Transverse colon (tissue), 4 donors: Measurements from ENCODE around the gene KRTAP10-1. TPM values are rescaled to one million over a fixed set of nuclear protein-coding genes. Genes with fewer than 3 reads are reported as not detected.
A peak's percentile ranks its signal among the peaks of the same experiment; 100 is the strongest.

ENCODE experiments used
- DNase-seq: peaks from one replicate; pipeline ENCODE4 v3.0.0-alpha.2; 2019
- H3K27ac ChIP-seq, 4 donors: fragments of 200-600 bp; sonication (generic); 2 replicates each; pipeline ENCODE4 v1.5.1; 2016 to 2018; ENCODE audit warnings: inconsistent platforms in 4 of 4
- H3K27me3 ChIP-seq: fragments of 200-600 bp; sonication (generic); 2 replicates; pipeline ENCODE4 v1.5.1; 2017; ENCODE audit warnings: inconsistent platforms
- H3K36me3 ChIP-seq, 4 donors: fragments of 200-600 bp; sonication (generic); 2 replicates each; pipeline ENCODE4 v1.5.1; 2017 to 2019; ENCODE audit warnings: inconsistent platforms in 4 of 4
- H3K4me1 ChIP-seq, 4 donors: fragments of 200-600 bp; sonication (generic); 2 replicates each; pipeline ENCODE4 v1.5.1; 2017 to 2020; ENCODE audit warnings: inconsistent platforms in 4 of 4
- H3K4me3 ChIP-seq, 4 donors: fragments of 200-600 bp; sonication (generic); 1 replicate in 1 of 4; 2 replicates in 3 of 4; pipeline versions ENCODE4 v1.5.1 to v1.6.1; 2017 to 2019; ENCODE audit warnings: inconsistent platforms in 4 of 4
- H3K9me3 ChIP-seq, 2 donors: fragments of 200-600 bp; sonication (generic); 2 replicates each; pipeline ENCODE4 v1.5.1; 2017 to 2019; ENCODE audit warnings: inconsistent platforms in 2 of 2
- EP300 ChIP-seq: sonication (generic); formaldehyde crosslinking; IDR thresholded peaks from one replicate; pipeline ENCODE4 v1.6.1; 2017; ENCODE audit warnings: antibody characterized with exemption, low read depth
- POLR2A ChIP-seq: fragments of 450-650 bp; IDR thresholded peaks from one replicate; pipeline ENCODE4 v1.6.1; 2016; ENCODE audit warnings: antibody characterized with exemption, mild to moderate bottlenecking, moderate library complexity
- POLR2AphosphoS5 ChIP-seq, 3 donors: sonication (generic); formaldehyde crosslinking; IDR thresholded peaks; one replicate each; pipeline ENCODE4 v1.6.1; 2016; ENCODE audit warnings: antibody characterized with exemption in 3 of 3
- WGBS, 2 donors: methylation state at CpG; one replicate each; pipeline ENCODE4 v1.1.5; 2018; ENCODE audit warnings: low coverage in 1 of 2; 5-methylcytosine and 5-hydroxymethylcytosine counted together
- in situ Hi-C, 4 donors: fragments of 200-750 bp; cut with MboI; loops; one replicate each; pipeline versions ENCODE4 v1.15.0 to v1.15.1; 2017; ENCODE audit warnings: low sequenced_read_pairs in 3 of 4, low pct_ligation_motif_present in 1 of 4, low pct_unique_long_range_greater_than_20kb in 1 of 4
- intact Hi-C: fragments of 100-400 bp; cut with DNase I; formaldehyde crosslinking; loops from one replicate; pipeline ENCODE4 v1.15.1; 2023; ENCODE audit warnings: low total_unique reads
- total RNA-seq, 4 donors: library from RNA; depleted of rRNA; stranded (reverse); fragments of >200 nt; gene quantifications; one replicate each; pipeline ENCODE4 v1.1.0, GENCODE V29; 2016
- TF ChIP-seq, protein P1 (sequence below), 5 experiments: fragments of 200-600 bp in 3 of 5; fragments of 450-650 bp in 2 of 5; sonication (generic) in 3 of 5; IDR thresholded peaks; 1 replicate in 2 of 5; 2 replicates in 3 of 5; pipeline ENCODE4 v1.5.1; 2016 to 2017; ENCODE audit warnings: antibody characterized with exemption in 5 of 5, inconsistent platforms in 3 of 5, mild to moderate bottlenecking in 2 of 5, moderate library complexity in 1 of 5

The KRTAP10-1 gene
- total RNA-seq, 4 donors from 2014 or later: not detected

DNA sequence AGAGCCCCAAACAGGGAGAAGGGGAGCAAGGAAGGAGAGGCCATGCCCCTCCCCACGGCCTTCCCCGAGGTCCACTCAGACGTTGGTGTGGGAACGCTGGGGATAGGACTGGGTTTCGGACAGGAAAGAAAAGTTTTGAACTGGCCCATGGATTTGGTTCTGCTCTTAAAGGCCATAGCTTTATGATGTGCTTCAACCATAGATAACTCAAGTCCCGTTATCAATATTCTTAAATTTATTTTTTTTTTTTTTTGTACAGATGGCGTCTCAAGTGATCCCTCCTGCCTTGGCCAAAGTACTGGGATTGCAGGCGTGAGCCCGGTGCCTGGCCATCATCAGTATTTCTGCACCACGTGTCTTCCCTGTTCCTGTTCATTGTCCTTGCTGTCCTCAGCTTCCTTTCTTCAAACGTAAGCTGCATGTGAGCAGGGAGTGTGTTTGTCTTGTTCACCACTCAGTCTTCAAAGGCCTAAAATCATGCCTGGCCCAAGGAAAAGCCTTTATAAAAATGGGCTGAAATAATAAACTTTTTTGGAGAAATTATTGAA, 820 bp upstream of the KRTAP10-1 start:
- no peaks in the 10 kb centered on the region for H3K36me3 ChIP-seq
- 77 to 78% methylated on average over 7 to 11 of the region's 11 CpGs for WGBS, 2 donors
- H3K27me3 ChIP-seq: peaks cover 6% of the 10 kb centered on the region
- in situ Hi-C loops (no loop called here), intact Hi-C loops (no loop called here)
- DNase-seq: no peak
- no peak overlapping the region for H3K27ac ChIP-seq
- peaks cover 0 to 4% of the 10 kb centered on the region in 2 donors for H3K9me3 ChIP-seq
- TF ChIP-seq, protein P1, sequence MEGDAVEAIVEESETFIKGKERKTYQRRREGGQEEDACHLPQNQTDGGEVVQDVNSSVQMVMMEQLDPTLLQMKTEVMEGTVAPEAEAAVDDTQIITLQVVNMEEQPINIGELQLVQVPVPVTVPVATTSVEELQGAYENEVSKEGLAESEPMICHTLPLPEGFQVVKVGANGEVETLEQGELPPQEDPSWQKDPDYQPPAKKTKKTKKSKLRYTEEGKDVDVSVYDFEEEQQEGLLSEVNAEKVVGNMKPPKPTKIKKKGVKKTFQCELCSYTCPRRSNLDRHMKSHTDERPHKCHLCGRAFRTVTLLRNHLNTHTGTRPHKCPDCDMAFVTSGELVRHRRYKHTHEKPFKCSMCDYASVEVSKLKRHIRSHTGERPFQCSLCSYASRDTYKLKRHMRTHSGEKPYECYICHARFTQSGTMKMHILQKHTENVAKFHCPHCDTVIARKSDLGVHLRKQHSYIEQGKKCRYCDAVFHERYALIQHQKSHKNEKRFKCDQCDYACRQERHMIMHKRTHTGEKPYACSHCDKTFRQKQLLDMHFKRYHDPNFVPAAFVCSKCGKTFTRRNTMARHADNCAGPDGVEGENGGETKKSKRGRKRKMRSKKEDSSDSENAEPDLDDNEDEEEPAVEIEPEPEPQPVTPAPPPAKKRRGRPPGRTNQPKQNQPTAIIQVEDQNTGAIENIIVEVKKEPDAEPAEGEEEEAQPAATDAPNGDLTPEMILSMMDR (IDR thresholded peaks at IDR 0.05): no peak
- TF ChIP-seq EP300: no peak
- no peak for TF ChIP-seq POLR2A
- TF ChIP-seq POLR2AphosphoS5 (IDR thresholded peaks at IDR 0.05): no peak
- H3K4me3 ChIP-seq: no peak overlapping the region
- no peaks in the 10 kb centered on the region for H3K4me1 ChIP-seq

DNA sequence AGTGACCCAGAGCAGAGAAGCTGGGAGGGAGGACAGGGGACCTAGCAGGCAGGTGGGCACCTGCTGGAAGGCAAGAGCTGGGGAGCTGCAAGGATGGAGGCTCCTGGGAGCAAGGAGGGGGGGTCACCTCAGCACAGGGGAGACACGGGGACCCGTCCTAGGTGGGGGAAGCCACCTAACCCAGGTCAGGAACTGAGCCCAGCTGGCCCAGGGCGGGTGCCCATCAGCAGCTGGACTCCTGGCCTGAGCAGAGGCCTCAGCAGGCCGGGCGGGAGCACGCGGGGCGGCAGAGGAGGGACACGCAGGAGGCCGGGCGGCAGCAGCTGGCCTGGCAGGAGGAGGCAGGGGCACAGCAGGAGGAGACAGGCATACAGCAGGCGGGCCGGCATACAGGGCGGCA, 949 bp downstream of the KRTAP10-1 start:
- Histone ChIP-seq H3K9me3 (peaks cover 0 to 4% of the 10 kb centered on the region in 2 donors), H3K27ac (no peak overlapping the region), H3K4me1 (no peaks in the 10 kb centered on the region), H3K4me3 (no peak overlapping the region), H3K27me3 (peaks cover 6% of the 10 kb centered on the region), H3K36me3 (no peaks in the 10 kb centered on the region)
- 64% methylated on average over 14 of the region's 14 CpGs; no CpG with 5 or more reads in 1 of the 2 donors for WGBS, 2 donors
- intact Hi-C loops (no loop called here), in situ Hi-C loops (no loop called here)
- TF ChIP-seq EP300 (no peak), POLR2A (no peak), POLR2AphosphoS5 (IDR thresholded peaks at IDR 0.05) (no peak)
- TF ChIP-seq, protein P1 (IDR thresholded peaks at IDR 0.05): no peak
- DNase-seq: no peak

DNA sequence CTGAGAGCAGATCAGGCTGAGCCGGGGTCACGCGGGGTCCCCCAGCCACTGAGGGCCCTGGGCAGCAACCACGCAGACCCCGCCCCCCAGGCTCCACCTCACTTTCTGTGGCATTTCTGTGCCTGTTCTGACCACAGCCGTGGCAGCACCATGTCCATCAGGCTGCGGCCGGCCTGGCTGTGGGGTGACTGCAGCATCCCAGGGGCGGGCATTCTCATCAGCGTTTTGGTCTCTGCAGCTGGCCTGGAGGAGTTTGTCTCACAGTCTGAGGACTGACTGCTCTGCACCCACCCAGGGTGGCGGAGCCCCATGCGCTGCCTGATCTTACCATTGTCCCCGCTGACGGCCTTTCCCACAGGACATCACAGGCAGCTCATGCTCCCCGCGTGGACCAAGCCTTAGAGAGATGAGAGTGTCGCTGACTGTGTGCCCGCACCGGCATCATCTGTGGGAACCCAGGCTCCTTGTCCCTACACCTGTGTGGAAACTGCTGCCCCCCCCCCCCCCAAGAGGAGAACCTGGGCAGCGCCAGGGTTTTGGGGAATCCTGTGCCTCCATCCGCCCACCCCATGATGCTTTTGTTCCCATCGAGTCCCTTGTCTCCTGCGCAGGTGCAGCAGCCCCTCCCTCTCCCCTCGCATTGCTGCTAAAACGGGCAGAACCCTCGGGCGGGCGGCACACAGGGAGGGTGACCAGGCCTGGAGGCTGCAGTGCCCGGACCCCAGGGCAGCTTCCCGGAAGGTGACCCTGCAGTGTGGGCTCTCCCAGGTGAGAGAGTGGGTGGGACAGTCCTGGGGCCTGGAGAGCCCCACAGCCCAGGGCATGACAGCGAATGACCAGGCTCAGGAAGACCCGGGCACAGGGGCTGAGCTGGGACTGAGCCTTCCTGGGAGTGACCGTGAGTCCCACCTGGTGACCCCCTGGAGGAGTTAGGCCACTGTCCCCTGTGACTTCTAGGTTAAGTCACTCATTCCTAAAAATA, 1.8 kb downstream of the KRTAP10-1 start:
- no peak for TF ChIP-seq EP300
- no peak for TF ChIP-seq POLR2AphosphoS5 (IDR thresholded peaks at IDR 0.05)
- TF ChIP-seq, protein P1 (IDR thresholded peaks at IDR 0.05): no peak
- no peak for TF ChIP-seq POLR2A
- no peak overlapping the region for H3K27ac ChIP-seq
- H3K4me3 ChIP-seq: no peak overlapping the region
- no peaks in the 10 kb centered on the region for H3K4me1 ChIP-seq
- peaks cover 0 to 4% of the 10 kb centered on the region in 2 donors for H3K9me3 ChIP-seq
- H3K27me3 ChIP-seq: peaks cover 6% of the 10 kb centered on the region
- DNase-seq: peak; percentile 5
- no peaks in the 10 kb centered on the region for H3K36me3 ChIP-seq
- in situ Hi-C loops (no loop called here), intact Hi-C loops (no loop called here)
- WGBS, 2 donors: 92 to 100% methylated on average over 1 to 31 of the region's 33 CpGs

DNA sequence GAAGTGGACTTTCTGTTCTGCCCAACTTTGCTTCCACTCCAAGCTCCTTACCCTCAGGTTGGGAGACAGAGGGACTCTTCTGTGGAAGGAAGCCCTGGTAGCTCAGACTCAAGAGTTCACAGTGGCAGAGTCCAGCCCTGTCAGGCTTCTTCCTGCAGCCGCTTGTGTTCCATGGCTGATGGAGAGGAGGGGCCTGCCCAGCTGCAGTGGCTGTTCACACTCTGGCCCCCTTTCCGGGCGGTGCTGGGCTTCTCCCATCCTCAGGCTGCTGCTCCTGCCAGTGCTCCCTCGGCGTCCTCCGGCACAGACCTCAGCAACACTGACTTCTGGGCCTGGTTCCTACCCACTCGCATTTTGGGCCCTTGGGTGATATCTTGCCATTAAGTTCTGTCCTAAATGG, 4.0 kb downstream of the KRTAP10-1 start:
- no peak for DNase-seq
- H3K9me3 ChIP-seq: no peaks in the 10 kb centered on the region
- no peak for TF ChIP-seq POLR2AphosphoS5 (IDR thresholded peaks at IDR 0.05)
- no peak for TF ChIP-seq EP300
- TF ChIP-seq POLR2A: no peak
- TF ChIP-seq, protein P1 (IDR thresholded peaks at IDR 0.05): no peak
- peaks cover 6% of the 10 kb centered on the region for H3K27me3 ChIP-seq
- 64 to 100% methylated on average over 1 to 7 of the region's 7 CpGs for WGBS, 2 donors
- H3K27ac ChIP-seq: no peak overlapping the region
- in situ Hi-C loops: no loop called here
- intact Hi-C loops: no loop called here
- no peak overlapping the region for H3K4me3 ChIP-seq
- H3K36me3 ChIP-seq: no peaks in the 10 kb centered on the region
- H3K4me1 ChIP-seq: no peaks in the 10 kb centered on the region
